GM12878 (cell line): Measurements from ENCODE around the gene FBXL5. TPM values are rescaled to one million over a fixed set of nuclear protein-coding genes. Genes with fewer than 3 reads are reported as not detected.
A peak's percentile ranks its signal among the peaks of the same experiment; 100 is the strongest.

Experiments used
- ATAC-seq: fragments of 200-7000 bp; cut with Tn5 transposase; 3 replicates; pipeline ENCODE4 v1.9.1; 2020; ENCODE audit warnings: mild to moderate bottlenecking, moderate library complexity
- BruUV-seq: library from RNA; stranded (reverse); fragments of 400-500 nt; replicated peaks from 2 replicates; lab custom pipeline; 2021; lab: Mats Ljungman, UMichigan
- CTCF ChIA-PET: fragments of 300-600 bp; sonication (Branson Sonifier 250); formaldehyde crosslinking; extraction: SDS; loops from one replicate; lab custom pipeline; 2021; ENCODE audit warnings: inconsistent platforms; lab: Yijun Ruan, JAX
- POLR2A ChIA-PET: fragments of 350-600 bp; formaldehyde crosslinking; extraction: SDS; loops from one replicate; lab custom pipeline; 2021; ENCODE audit warnings: inconsistent platforms; lab: Charles Lee
- RAD21 ChIA-PET: fragments of 300-600 bp; sonication (Branson Sonifier 250); formaldehyde crosslinking; loops from one replicate; lab custom pipeline; 2023; ENCODE audit warnings: antibody characterized with exemption; ENCODE audit not compliant: unreplicated experiment; lab: Charles Lee
- SMC1A ChIA-PET: fragments of 300-600 bp; sonication (Branson Sonifier 250); formaldehyde crosslinking; loops from one replicate; lab custom pipeline; 2023; ENCODE audit not compliant: unreplicated experiment, uncharacterized antibody; lab: Charles Lee
- DNase-seq: peaks from one replicate; pipeline ENCODE4 v3.0.0-alpha.2; 2011; ENCODE audit warnings: low read depth, low spot score
- FAIRE-seq: peaks from 3 replicates; lab custom pipeline; 2011; peaks lifted over from hg19 to GRCh38; lab: Jason Lieb, UNC
- H2AFZ ChIP-seq: 2 replicates; pipeline ENCODE4 v1.6.0; 2011; ENCODE audit warnings: low read depth, low read length, control low read depth; ENCODE audit not compliant: control insufficient read depth
- H3K27ac ChIP-seq: 2 replicates; pipeline ENCODE4 v1.5.1; 2011; ENCODE audit warnings: control low read depth; ENCODE audit not compliant: control insufficient read depth, insufficient read depth
- H3K27me3 ChIP-seq, 2 experiments: replicated peaks in 1 of 2; 2 replicates each; pipeline versions ENCODE4 v1.6.0 to v1.6.1; 2011; ENCODE audit warnings: low read length in 1 of 2; ENCODE audit not compliant: control insufficient read depth in 2 of 2, insufficient read depth in 2 of 2
- H3K36me3 ChIP-seq, 2 experiments: 2 replicates each; pipeline ENCODE4 v1.5.1; 2011; ENCODE audit warnings: low read length in 1 of 2; ENCODE audit not compliant: control insufficient read depth in 2 of 2, insufficient read depth in 2 of 2
- H3K4me1 ChIP-seq: 2 replicates; pipeline ENCODE4 v1.6.1; 2011; ENCODE audit warnings: mild to moderate bottlenecking, low read length, moderate library complexity, mixed read lengths; ENCODE audit not compliant: control insufficient read depth, insufficient read depth
- H3K4me2 ChIP-seq: 2 replicates; pipeline ENCODE4 v1.6.0; 2011; ENCODE audit warnings: control low read depth; ENCODE audit not compliant: control insufficient read depth, insufficient read depth
- H3K4me3 ChIP-seq: fragments of 200-600 bp; sonication (generic); 2 replicates; pipeline ENCODE4 v1.5.1; 2016
- H3K79me2 ChIP-seq: 2 replicates; pipeline ENCODE4 v1.6.0; 2011; ENCODE audit warnings: low read length; ENCODE audit not compliant: control insufficient read depth, insufficient read depth
- H3K9ac ChIP-seq: 2 replicates; pipeline ENCODE4 v1.8.0; 2011; ENCODE audit warnings: low read length, control low read depth, mixed read lengths; ENCODE audit not compliant: control insufficient read depth, insufficient read depth
- H3K9me3 ChIP-seq: replicated peaks from 3 replicates; pipeline ENCODE4 v1.5.1; 2011; ENCODE audit warnings: mild to moderate bottlenecking, low read length; ENCODE audit not compliant: control insufficient read depth, insufficient read depth
- H4K20me1 ChIP-seq: 2 replicates; pipeline ENCODE4 v1.6.0; 2011; ENCODE audit not compliant: control insufficient read depth, insufficient read depth
- BCL3 ChIP-seq: IDR thresholded peaks from 2 replicates; pipeline ENCODE4 v1.6.1; 2011; ENCODE audit warnings: borderline replicate concordance, low read depth, mild to moderate bottlenecking, moderate library complexity, low read length; ENCODE audit not compliant: insufficient read depth, poor library complexity, severe bottlenecking
- ESRRA ChIP-seq: IDR thresholded peaks from 2 replicates; pipeline ENCODE4 v1.6.1; 2012; ENCODE audit warnings: mild to moderate bottlenecking, low read length, improper control_type of control experiment
- GATAD2B ChIP-seq: fragments of 450-650 bp; conservative IDR thresholded peaks from 2 replicates; pipeline ENCODE4 v1.6.1; 2017; ENCODE audit warnings: low read depth, mild to moderate bottlenecking, moderate library complexity
- IRF4 ChIP-seq: IDR thresholded peaks from 2 replicates; pipeline ENCODE4 v1.6.1; 2011; ENCODE audit warnings: low read depth, low read length
- NR2C2 ChIP-seq: IDR thresholded peaks from 2 replicates; pipeline ENCODE4 v1.6.1; 2011; ENCODE audit warnings: borderline replicate concordance, low read depth; ENCODE audit not compliant: control insufficient read depth, insufficient read length
- NR2F1 ChIP-seq: fragments of 450-650 bp; conservative IDR thresholded peaks from 2 replicates; pipeline ENCODE4 v1.6.1; 2017; ENCODE audit warnings: mild to moderate bottlenecking
- REST ChIP-seq: IDR thresholded peaks from 2 replicates; pipeline ENCODE4 v1.6.1; 2012; ENCODE audit warnings: mild to moderate bottlenecking, low read depth, low read length
- TBL1XR1 ChIP-seq: IDR thresholded peaks from 2 replicates; pipeline ENCODE4 v1.6.1; 2012; ENCODE audit warnings: low read depth, low read length, improper control_type of control experiment
- ZNF24 ChIP-seq: fragments of 450-650 bp; IDR thresholded peaks from 2 replicates; pipeline ENCODE4 v1.6.1; 2017; ENCODE audit warnings: antibody characterized with exemption, mild to moderate bottlenecking
- ZNF592 ChIP-seq: fragments of 450-650 bp; IDR thresholded peaks from 2 replicates; pipeline ENCODE4 v1.6.1; 2017; ENCODE audit warnings: mild to moderate bottlenecking, moderate library complexity
- WGBS: methylation state at CpG from one replicate; pipeline ENCODE4 v1.1.6; 2016; ENCODE audit warnings: low lambda C conversion rate; ENCODE audit not compliant: insufficient replicate concordance, insufficient coverage; ENCODE audit errors: missing lambda C conversion rate; 5-methylcytosine and 5-hydroxymethylcytosine counted together
- in situ Hi-C: fragments of 300-500 bp; cut with MboI; formaldehyde crosslinking; loops from 9 replicates; pipeline ENCODE4 v1.14.3; 2018; ENCODE audit warnings: mixed read lengths
- intact Hi-C: fragments of 100-400 bp; cut with micrococcal nuclease; formaldehyde crosslinking; loops from one replicate; pipeline ENCODE4 v1.14.2; 2022; ENCODE audit not compliant: unreplicated experiment
- polyA plus RNA-seq, 11 experiments: library from polyadenylated mRNA; depleted of rRNA in 4 of 11; unstranded in 6 of 11; stranded (reverse) in 5 of 11; fragments of >200 nt; fragmentation: Nextera tagmentation in 4 of 11; fragmentation: Illumina TruSeq in 1 of 11; extraction: Ambion mirVana in 4 of 11; extraction: Trizol in 1 of 11; gene quantifications; 1 replicate in 1 of 11; 2 replicates in 10 of 11; pipeline versions ENCODE4 v1.2.1 to v1.2.3, GENCODE V29; 2011 to 2016; ENCODE audit warnings: inconsistent platforms in 2 of 11, missing spikeins in 2 of 11, low read depth in 1 of 11
- total RNA-seq, 4 experiments: library from RNA; depleted of rRNA in 3 of 4; stranded (reverse); fragments of >200 nt in 3 of 4; fragmentation: Illumina TruSeq in 1 of 4; extraction: Trizol in 1 of 4; gene quantifications; 2 replicates each; pipeline versions ENCODE4 v1.2.1 to v1.2.3, GENCODE V29; 2013 to 2021
- TF ChIP-seq, protein P1 (sequence below): fragments of 450-650 bp; formaldehyde crosslinking; IDR thresholded peaks from 2 replicates; pipeline ENCODE4 v1.5.0; 2022; ENCODE audit warnings: mild to moderate bottlenecking, missing genetic modification characterization

The FBXL5 gene
- total and polyA plus RNA-seq, 10 of the 15 experiments (the other 5 are each of a cell fraction or from before 2014, with no cell fraction given): 10.1 to 46.2 (median 32.7) TPM

DNA sequence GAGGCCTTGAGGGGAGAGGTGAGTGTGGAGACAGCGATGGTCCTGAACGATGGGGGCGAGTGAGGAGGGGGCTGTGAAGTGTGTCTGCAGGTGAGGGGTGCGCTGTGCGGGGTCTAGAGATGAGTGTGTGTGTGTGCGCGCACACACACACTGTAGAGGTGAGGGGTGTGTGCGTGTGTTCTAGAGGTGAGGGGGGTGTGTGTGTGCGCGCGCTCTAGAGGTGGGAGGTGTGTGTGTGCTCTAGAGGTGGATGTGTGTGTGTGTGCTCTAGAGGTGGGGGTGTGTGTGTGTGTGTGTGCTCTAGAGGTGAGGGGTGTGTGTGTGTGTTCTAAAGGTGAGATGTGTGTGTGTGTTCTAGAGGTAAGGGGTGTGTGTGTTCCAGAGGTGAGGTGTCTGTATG lies 48.3 kb upstream of the FBXL5 start:
- ChIA-PET RAD21 (no interaction called here), SMC1A (no interaction called here), CTCF (no interaction called here), POLR2A (no interaction called here)
- intact Hi-C loops: no loop called here
- FAIRE-seq (peak; percentile 23), ATAC-seq (no peak; the same call in 2 of the 3 replicates), DNase-seq (no peak)
- 97% methylated on average over 11 of the region's 11 CpGs for WGBS
- Histone ChIP-seq H4K20me1 (no peaks in the 10 kb centered on the region), H3K27ac (no peak overlapping the region), H3K9me3 (no peaks in the 10 kb centered on the region; the same call in 2 of the 3 replicates), H3K79me2 (no peaks in the 10 kb centered on the region), H3K27me3 (no peaks in the 10 kb centered on the region), H3K4me2 (peak overlapping the region; percentile 90), H3K36me3 (no peaks in the 10 kb centered on the region), H3K9ac (no peak overlapping the region), H3K4me3 (0 out of 2 replicates have a peak overlapping the region, but pooled peaks have one; percentile 73), H3K4me1 (no peaks in the 10 kb centered on the region), H2AFZ (no peak overlapping the region)
- in situ Hi-C loops: no loop called here
- no TSS peak for BruUV-seq
- TF ChIP-seq ESRRA: no peak
- no peak for TF ChIP-seq NR2F1
- TF ChIP-seq, protein P1, sequence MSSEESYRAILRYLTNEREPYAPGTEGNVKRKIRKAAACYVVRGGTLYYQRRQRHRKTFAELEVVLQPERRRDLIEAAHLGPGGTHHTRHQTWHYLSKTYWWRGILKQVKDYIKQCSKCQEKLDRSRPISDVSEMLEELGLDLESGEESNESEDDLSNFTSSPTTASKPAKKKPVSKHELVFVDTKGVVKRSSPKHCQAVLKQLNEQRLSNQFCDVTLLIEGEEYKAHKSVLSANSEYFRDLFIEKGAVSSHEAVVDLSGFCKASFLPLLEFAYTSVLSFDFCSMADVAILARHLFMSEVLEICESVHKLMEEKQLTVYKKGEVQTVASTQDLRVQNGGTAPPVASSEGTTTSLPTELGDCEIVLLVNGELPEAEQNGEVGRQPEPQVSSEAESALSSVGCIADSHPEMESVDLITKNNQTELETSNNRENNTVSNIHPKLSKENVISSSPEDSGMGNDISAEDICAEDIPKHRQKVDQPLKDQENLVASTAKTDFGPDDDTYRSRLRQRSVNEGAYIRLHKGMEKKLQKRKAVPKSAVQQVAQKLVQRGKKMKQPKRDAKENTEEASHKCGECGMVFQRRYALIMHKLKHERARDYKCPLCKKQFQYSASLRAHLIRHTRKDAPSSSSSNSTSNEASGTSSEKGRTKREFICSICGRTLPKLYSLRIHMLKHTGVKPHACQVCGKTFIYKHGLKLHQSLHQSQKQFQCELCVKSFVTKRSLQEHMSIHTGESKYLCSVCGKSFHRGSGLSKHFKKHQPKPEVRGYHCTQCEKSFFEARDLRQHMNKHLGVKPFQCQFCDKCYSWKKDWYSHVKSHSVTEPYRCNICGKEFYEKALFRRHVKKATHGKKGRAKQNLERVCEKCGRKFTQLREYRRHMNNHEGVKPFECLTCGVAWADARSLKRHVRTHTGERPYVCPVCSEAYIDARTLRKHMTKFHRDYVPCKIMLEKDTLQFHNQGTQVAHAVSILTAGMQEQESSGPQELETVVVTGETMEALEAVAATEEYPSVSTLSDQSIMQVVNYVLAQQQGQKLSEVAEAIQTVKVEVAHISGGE (CRISPR knock-in tag): no peak
- no peak for TF ChIP-seq IRF4
- TF ChIP-seq TBL1XR1: no peak
- no peak for TF ChIP-seq ZNF592
- TF ChIP-seq NR2C2: no peak
- TF ChIP-seq GATAD2B: no peak
- TF ChIP-seq ZNF24: no peak
- no peak for TF ChIP-seq REST
- no peak for TF ChIP-seq BCL3
